SK-N-SH (cell line): ENCODE results near the gene PCSK2.

Experiments
- CHD2 ChIP-seq: fragments of 150-350 bp; IDR thresholded peaks from 2 replicates; pipeline ENCODE4 v1.6.1; 2018; ENCODE audit warnings: low read length; ENCODE audit not compliant: partially characterized antibody
- FOXM1 ChIP-seq: IDR thresholded peaks from 2 replicates; pipeline ENCODE4 v1.4.0; 2012; ENCODE audit warnings: low read depth, mild to moderate bottlenecking
- SIN3A ChIP-seq: IDR thresholded peaks from 2 replicates; pipeline ENCODE4 v1.6.1; 2012; ENCODE audit warnings: low read depth, mild to moderate bottlenecking, low read length, moderate library complexity, borderline replicate concordance
- TF ChIP-seq, protein P1 (sequence below): fragments of 200-600 bp; sonication (generic); IDR thresholded peaks from 2 replicates; pipeline ENCODE4 v1.6.1; 2017; ENCODE audit warnings: antibody characterized with exemption, mild to moderate bottlenecking, moderate library complexity

GRCh38 chr20:17457079-17457478, 230.2 kb downstream of the PCSK2 start:
- TF ChIP-seq FOXM1 (no peak), SIN3A (no peak), CHD2 (no peak)
- TF ChIP-seq, protein P1, sequence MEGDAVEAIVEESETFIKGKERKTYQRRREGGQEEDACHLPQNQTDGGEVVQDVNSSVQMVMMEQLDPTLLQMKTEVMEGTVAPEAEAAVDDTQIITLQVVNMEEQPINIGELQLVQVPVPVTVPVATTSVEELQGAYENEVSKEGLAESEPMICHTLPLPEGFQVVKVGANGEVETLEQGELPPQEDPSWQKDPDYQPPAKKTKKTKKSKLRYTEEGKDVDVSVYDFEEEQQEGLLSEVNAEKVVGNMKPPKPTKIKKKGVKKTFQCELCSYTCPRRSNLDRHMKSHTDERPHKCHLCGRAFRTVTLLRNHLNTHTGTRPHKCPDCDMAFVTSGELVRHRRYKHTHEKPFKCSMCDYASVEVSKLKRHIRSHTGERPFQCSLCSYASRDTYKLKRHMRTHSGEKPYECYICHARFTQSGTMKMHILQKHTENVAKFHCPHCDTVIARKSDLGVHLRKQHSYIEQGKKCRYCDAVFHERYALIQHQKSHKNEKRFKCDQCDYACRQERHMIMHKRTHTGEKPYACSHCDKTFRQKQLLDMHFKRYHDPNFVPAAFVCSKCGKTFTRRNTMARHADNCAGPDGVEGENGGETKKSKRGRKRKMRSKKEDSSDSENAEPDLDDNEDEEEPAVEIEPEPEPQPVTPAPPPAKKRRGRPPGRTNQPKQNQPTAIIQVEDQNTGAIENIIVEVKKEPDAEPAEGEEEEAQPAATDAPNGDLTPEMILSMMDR, result no peak
